Adrenal gland (tissue), 12 donors: ENCODE measurements around the gene ATXN7. TPM values are rescaled to one million over a fixed set of nuclear protein-coding genes. Genes with fewer than 3 reads are reported as not detected.

Experiments
- DNase-seq, 7 donors: peaks; one replicate each; pipeline ENCODE4 v3.0.0-alpha.2; 2019 to 2020
- H3K27ac ChIP-seq, 5 donors: fragments of 200-600 bp; sonication (generic) in 4 of 5; 1 replicate in 3 of 5; 2 replicates in 2 of 5; pipeline versions ENCODE4 v1.5.1 to v1.8.0; 2016 to 2020; ENCODE audit warnings: mild to moderate bottlenecking in 1 of 5
- H3K27me3 ChIP-seq: fragments of 200-600 bp; 2 replicates; pipeline ENCODE4 v1.8.0; 2021
- H3K36me3 ChIP-seq, 2 donors: fragments of 200-600 bp; replicated peaks in 1 of 2; 1 replicate in 1 of 2; 2 replicates in 1 of 2; pipeline versions ENCODE4 v1.5.1 to v1.8.0; 2018 to 2022
- H3K4me1 ChIP-seq, 2 donors: fragments of 200-600 bp; replicated peaks in 1 of 2; 1 replicate in 1 of 2; 2 replicates in 1 of 2; pipeline versions ENCODE4 v1.5.1 to v1.8.0; 2018 to 2021
- H3K4me3 ChIP-seq, 4 donors: fragments of 200-600 bp; sonication (generic) in 3 of 4; one replicate each; pipeline ENCODE4 v1.5.1; 2016 to 2018
- H3K9me3 ChIP-seq, 3 donors: fragments of 200-600 bp; sonication (generic) in 1 of 3; replicated peaks in 1 of 3; 1 replicate in 2 of 3; 2 replicates in 1 of 3; pipeline versions ENCODE4 v1.5.1 to v1.8.0; 2016 to 2021
- POLR2A ChIP-seq, 2 donors: fragments of 450-650 bp; IDR thresholded peaks; one replicate each; pipeline ENCODE4 v1.6.1; 2017; ENCODE audit warnings: antibody characterized with exemption in 2 of 2, mild to moderate bottlenecking in 2 of 2, moderate library complexity in 1 of 2
- WGBS, 4 donors: extraction: QIAGEN DNeasy Blood & Tissue Kit in 2 of 4; methylation state at CpG; one replicate each; pipeline versions ENCODE4 v1.1.5 to v1.1.7; 2013 to 2017; 5-methylcytosine and 5-hydroxymethylcytosine counted together
- intact Hi-C, 2 donors: fragments of 100-400 bp; cut with DNase I; formaldehyde crosslinking; loops; one replicate each; pipeline versions ENCODE4 v1.14.1 to v1.15.0; 2022 to 2023
- polyA plus RNA-seq, 3 donors: library from polyadenylated mRNA; stranded (reverse); fragments of 200-250 nt in 2 of 3; fragments of 350-450 nt in 1 of 3; fragmentation: Illumina TruSeq in 1 of 3; extraction: RNeasy Lipid Tissue Mini Kit (QIAGEN cat#74804) in 1 of 3; gene quantifications; one replicate each; pipeline ENCODE4 v1.2.3, GENCODE V29; 2013 to 2014
- total RNA-seq, 9 donors: library from RNA; depleted of rRNA in 4 of 9; stranded (reverse); fragments of >200 nt in 4 of 9; fragments of 120-200 nt in 1 of 9; fragmentation: NEBNext Ultra II Directional in 1 of 9; extraction: Animal tissue kit (Norgen Biotek cat#: 25700) in 1 of 9; gene quantifications; one replicate each; pipeline versions ENCODE4 v1.1.0 to v1.2.4, GENCODE V29; 2013 to 2023
- TF ChIP-seq, protein P1 (sequence below), 6 experiments: fragments of 450-650 bp in 4 of 6; fragments of 200-600 bp in 2 of 6; sonication (generic) in 1 of 6; IDR thresholded peaks; 1 replicate in 5 of 6; 2 replicates in 1 of 6; pipeline versions ENCODE4 v1.5.1 to v1.8.0; 2016 to 2021; ENCODE audit warnings: antibody characterized with exemption in 6 of 6, mild to moderate bottlenecking in 2 of 6, moderate library complexity in 1 of 6
- donor health status: healthy with polysubstance abuse.
- donor health status: Bipolar disorder and iron deficiency.
- donor health status: DM: yes; HTN: yes; CAD: no.
- donor health status: DM: no; HTN: no; CAD: no.
- donor health status: DM: no; HTN: no; CAD: no.
- donor health status: DM: yes; HTN: yes; CAD: no.

Gene ATXN7
- total and polyA plus RNA-seq, 12 donors, result 4.1 to 27.3 (median 18.0) TPM

DNA sequence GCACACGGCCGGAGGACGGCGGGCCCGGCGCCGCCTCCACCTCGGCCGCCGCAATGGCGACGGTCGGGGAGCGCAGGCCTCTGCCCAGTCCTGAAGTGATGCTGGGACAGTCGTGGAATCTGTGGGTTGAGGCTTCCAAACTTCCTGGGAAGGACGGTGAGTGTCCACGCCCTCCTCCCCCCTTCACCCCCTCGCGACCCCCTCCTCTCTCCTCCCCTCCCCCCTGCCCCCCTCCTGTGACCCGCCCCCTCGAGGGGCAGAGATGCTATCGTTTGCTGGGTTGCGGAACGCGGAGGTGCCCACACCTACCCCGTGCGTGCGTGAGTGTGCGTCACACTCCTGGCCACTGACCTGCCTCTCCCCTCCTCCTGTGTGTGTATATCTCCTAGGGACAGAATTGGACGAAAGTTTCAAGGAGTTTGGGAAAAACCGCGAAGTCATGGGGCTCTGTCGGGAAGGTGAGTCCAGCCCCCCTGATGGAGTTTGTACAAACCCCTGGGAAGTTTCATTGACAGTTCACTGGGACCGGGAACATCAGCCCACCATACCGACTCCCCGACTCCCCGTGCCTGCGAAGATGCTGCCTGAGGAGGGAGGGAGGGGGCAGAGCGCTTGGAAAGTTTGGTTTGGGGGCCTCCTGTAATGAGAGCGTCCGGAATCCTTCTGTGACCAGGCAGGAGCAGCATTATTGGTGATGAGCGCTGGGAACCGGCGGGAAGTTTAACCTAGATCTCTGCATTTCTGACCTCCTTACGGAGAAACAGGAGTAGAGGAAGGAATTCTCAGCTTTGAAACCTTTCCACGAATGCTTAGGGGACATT lies 49.3 kb downstream of the ATXN7 start:
- 5 to 16% (median 8%) methylated on average over 21 to 46 of the region's 46 CpGs for WGBS, 4 donors
- no peaks in the 10 kb centered on the region for H3K9me3 ChIP-seq
- peaks cover 0 to 13% of the 10 kb centered on the region in 2 donors for H3K36me3 ChIP-seq
- intact Hi-C loops, result loop anchor here (10.0 kb wide), 1 partner anchor 82 kb away; no protein-coding TSS in a partner anchor
- H3K4me3 ChIP-seq, result peak overlapping the region in 3 of 4 donors; percentile 35 to 96 (median 38)
- H3K27me3 ChIP-seq, result no peaks in the 10 kb centered on the region
- H3K27ac ChIP-seq, result peak overlapping the region; percentile 50 to 100 (median 99)
- peaks cover 12 to 34% of the 10 kb centered on the region in 2 donors for H3K4me1 ChIP-seq
- peak; percentile 75 to 91 (median 85) for DNase-seq
- TF ChIP-seq, protein P1, sequence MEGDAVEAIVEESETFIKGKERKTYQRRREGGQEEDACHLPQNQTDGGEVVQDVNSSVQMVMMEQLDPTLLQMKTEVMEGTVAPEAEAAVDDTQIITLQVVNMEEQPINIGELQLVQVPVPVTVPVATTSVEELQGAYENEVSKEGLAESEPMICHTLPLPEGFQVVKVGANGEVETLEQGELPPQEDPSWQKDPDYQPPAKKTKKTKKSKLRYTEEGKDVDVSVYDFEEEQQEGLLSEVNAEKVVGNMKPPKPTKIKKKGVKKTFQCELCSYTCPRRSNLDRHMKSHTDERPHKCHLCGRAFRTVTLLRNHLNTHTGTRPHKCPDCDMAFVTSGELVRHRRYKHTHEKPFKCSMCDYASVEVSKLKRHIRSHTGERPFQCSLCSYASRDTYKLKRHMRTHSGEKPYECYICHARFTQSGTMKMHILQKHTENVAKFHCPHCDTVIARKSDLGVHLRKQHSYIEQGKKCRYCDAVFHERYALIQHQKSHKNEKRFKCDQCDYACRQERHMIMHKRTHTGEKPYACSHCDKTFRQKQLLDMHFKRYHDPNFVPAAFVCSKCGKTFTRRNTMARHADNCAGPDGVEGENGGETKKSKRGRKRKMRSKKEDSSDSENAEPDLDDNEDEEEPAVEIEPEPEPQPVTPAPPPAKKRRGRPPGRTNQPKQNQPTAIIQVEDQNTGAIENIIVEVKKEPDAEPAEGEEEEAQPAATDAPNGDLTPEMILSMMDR (IDR thresholded peaks at IDR 0.05), result no peak
- peak in 1 of 2 donors; percentile 47 for TF ChIP-seq POLR2A (IDR thresholded peaks at IDR 0.05)

GRCh38 chr3:63914312-63914711 lies 50.6 kb downstream of the ATXN7 start:
- WGBS, 4 donors, result 59 to 65% (median 62%) methylated on average over 5 of the region's 5 CpGs
- Histone ChIP-seq H3K4me1 (peaks cover 12 to 23% of the 10 kb centered on the region in 2 donors), H3K27ac (peak overlapping the region in 3 of 5 donors; percentile 15 to 99 (median 99)), H3K27me3 (no peaks in the 10 kb centered on the region), H3K4me3 (no peak overlapping the region), H3K9me3 (no peaks in the 10 kb centered on the region), H3K36me3 (peaks cover 0 to 18% of the 10 kb centered on the region in 2 donors)
- peak in 5 of 7 donors; percentile 29 to 59 (median 47) for DNase-seq
- TF ChIP-seq POLR2A (IDR thresholded peaks at IDR 0.05), result no peak
- TF ChIP-seq, protein P1 (IDR thresholded peaks at IDR 0.05), result no peak
- intact Hi-C loops, result loop anchor here (10.0 kb wide), 1 partner anchor 80 kb away; no protein-coding TSS in a partner anchor

DNA sequence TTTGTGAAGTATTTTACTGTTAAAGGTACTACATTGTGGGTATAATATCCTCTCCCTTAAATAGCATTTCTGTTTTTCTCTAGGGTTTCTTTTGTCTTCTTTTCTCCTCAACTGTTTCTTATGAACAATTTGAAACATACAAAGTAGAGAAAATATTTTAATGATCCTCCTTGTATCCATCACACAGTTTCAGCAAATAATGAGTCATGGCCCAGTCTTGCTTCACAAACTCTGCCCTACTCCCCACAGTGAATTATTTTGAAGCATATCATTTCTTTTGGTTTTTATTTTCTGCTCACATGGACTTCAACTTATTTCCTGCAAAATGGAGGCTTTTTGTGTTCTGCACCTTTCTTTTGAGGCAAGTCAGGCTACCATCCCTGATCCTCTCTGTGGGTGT lies 54.7 kb downstream of the ATXN7 start:
- no peaks in the 10 kb centered on the region for H3K9me3 ChIP-seq
- peaks cover 0 to 18% of the 10 kb centered on the region in 2 donors for H3K36me3 ChIP-seq
- H3K4me3 ChIP-seq, result no peak overlapping the region
- intact Hi-C loops, result loop anchor here (10.0 kb wide), 1 partner anchor 76 kb away; no protein-coding TSS in a partner anchor
- TF ChIP-seq POLR2A (IDR thresholded peaks at IDR 0.05), result no peak
- TF ChIP-seq, protein P1 (IDR thresholded peaks at IDR 0.05), result no peak
- peak overlapping the region in 1 of 5 donors; percentile 3 for H3K27ac ChIP-seq
- H3K4me1 ChIP-seq, result peaks cover 12 to 28% of the 10 kb centered on the region in 2 donors
- no peak for DNase-seq
- no peaks in the 10 kb centered on the region for H3K27me3 ChIP-seq

- DNase-seq, result no peak
- Histone ChIP-seq H3K4me3 (no peak overlapping the region), H3K36me3 (peaks cover 0 to 21% of the 10 kb centered on the region in 2 donors), H3K9me3 (no peaks in the 10 kb centered on the region), H3K4me1 (peaks cover 3 to 16% of the 10 kb centered on the region in 2 donors), H3K27me3 (no peaks in the 10 kb centered on the region), H3K27ac (no peak overlapping the region)
- intact Hi-C loops, result no loop called here
- TF ChIP-seq, protein P1 (IDR thresholded peaks at IDR 0.05), result no peak
- TF ChIP-seq POLR2A (IDR thresholded peaks at IDR 0.05), result no peak
- WGBS, 4 donors, result 91 to 94% (median 94%) methylated on average over 5 of the region's 5 CpGs
These were observed 56.3 kb downstream of the ATXN7 start for GRCh38 chr3:63920001-63920400.
